ENCODE results near the gene F3.
A peak's percentile ranks its signal among the peaks of the same experiment; 100 is the strongest.

F3 gene

GRCh38 chr1:94527447-94528031 is 14.0 kb downstream of the F3 start:
- DNase-seq (ENCODE audit: low spot score): peak; percentile 46

GRCh38 chr1:94526152-94526980 is 15.2 kb downstream of the F3 start:
- DNase-seq (ENCODE audit: low spot score): no peak

GRCh38 chr1:94524531-94524930 is 17.0 kb downstream of the F3 start:
- DNase-seq (ENCODE audit: low spot score): no peak

GRCh38 chr1:94522304-94522703 is 19.3 kb downstream of the F3 start:
- peak; percentile 27 for DNase-seq (ENCODE audit: low spot score)

GRCh38 chr1:94519351-94519750 is 22.2 kb downstream of the F3 start:
- DNase-seq (ENCODE audit: low spot score): no peak

GRCh38 chr1:94515296-94515947 is 26.1 kb downstream of the F3 start:
- DNase-seq (ENCODE audit: low spot score): no peak

GRCh38 chr1:94514095-94514727 is 27.3 kb downstream of the F3 start:
- DNase-seq (ENCODE audit: low spot score): peak; percentile 29

- DNase-seq (ENCODE audit: low spot score): no peak
These were observed 28.7 kb downstream of the F3 start for GRCh38 chr1:94512816-94513215.

- DNase-seq (ENCODE audit: low spot score): no peak
These were observed 37.0 kb downstream of the F3 start for GRCh38 chr1:94504601-94505000.

GRCh38 chr1:94503153-94503552 is 38.4 kb downstream of the F3 start:
- no peak for DNase-seq (ENCODE audit: low spot score)

GRCh38 chr1:94501935-94502334 is 39.6 kb downstream of the F3 start:
- DNase-seq (ENCODE audit: low spot score): peak; percentile 41

GRCh38 chr1:94501426-94501825 is 40.1 kb downstream of the F3 start:
- DNase-seq (ENCODE audit: low spot score): no peak

GRCh38 chr1:94496076-94496755 is 45.3 kb downstream of the F3 start:
- DNase-seq (ENCODE audit: low spot score): no peak

- no peak for DNase-seq (ENCODE audit: low spot score)
These were observed 51.0 kb downstream of the F3 start for GRCh38 chr1:94490556-94490955.

- DNase-seq (ENCODE audit: low spot score): no peak
These were observed 54.6 kb downstream of the F3 start for GRCh38 chr1:94486990-94487389.

- DNase-seq (ENCODE audit: low spot score): peak; percentile 79
These were observed 60.1 kb downstream of the F3 start for GRCh38 chr1:94481473-94481933.

GRCh38 chr1:94479682-94480081 is 61.9 kb downstream of the F3 start:
- no peak for DNase-seq (ENCODE audit: low spot score)
